Tibial nerve (tissue), 3 donors: ENCODE results near the gene LRP8.

ENCODE experiments used
- CTCF ChIP-seq, 5 experiments: fragments of 200-600 bp in 3 of 5; fragments of 450-650 bp in 2 of 5; sonication (generic) in 3 of 5; IDR thresholded peaks; one replicate each; pipeline ENCODE4 v1.5.1; 2016 to 2019; ENCODE audit warnings: antibody characterized with exemption in 5 of 5, mild to moderate bottlenecking in 3 of 5, moderate library complexity in 2 of 5
- POLR2A ChIP-seq, 2 donors: fragments of 450-650 bp; IDR thresholded peaks; one replicate each; pipeline ENCODE4 v1.6.1; 2017; ENCODE audit warnings: antibody characterized with exemption in 2 of 2, mild to moderate bottlenecking in 2 of 2, moderate library complexity in 2 of 2

GRCh38 chr1:53346814-53347176, 18.9 kb upstream of the LRP8 start:
- TF ChIP-seq CTCF (IDR thresholded peaks at IDR 0.05) = no peak
- TF ChIP-seq POLR2A (IDR thresholded peaks at IDR 0.05) = no peak
